ENCODE measurements around the gene TRMO. TPM values are rescaled to one million over a fixed set of nuclear protein-coding genes. Genes with fewer than 3 reads are reported as not detected.

The TRMO gene
- total RNA-seq, 2 donors from 2014 or later = 14.5 to 17.1 TPM

DNA sequence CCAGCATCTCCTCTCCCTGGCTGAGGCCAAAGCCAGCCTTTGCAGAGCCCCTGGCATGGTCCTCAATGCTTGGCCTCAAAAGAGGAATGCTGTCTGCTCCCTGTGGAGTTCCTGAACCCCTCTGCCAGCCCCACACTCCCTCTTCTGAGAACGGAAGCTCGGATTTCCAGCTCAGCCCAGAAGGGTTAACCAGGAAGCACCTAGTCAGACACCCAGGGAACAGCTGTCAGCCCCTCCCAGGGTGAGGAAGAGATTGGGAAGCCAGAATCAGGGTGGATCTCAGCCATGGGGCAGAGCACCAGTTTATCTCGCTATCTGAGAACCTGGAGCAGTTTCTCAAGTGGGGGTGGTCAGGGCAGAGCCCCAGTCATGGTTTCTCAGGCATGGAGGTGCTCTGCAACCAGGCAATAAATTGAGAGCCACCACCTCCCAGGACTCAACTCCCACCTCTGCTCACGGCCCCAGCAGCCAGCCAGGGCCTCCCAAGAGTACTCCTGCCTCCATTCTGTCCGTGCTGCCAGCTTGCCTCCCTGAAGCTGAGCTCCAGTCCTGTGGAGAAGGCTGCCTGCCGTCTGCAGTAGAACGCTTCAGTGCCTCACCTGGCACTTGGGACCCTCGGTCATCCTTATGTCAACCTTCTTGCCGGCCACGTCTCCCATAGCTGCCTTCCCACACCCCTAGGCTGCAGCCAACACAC, 61.7 kb downstream of the TRMO start:
- Histone ChIP-seq H3K9me3 (peaks cover 0 to 4% (median 0%) of the 10 kb centered on the region in 3 donors), H3K36me3 (replicated peaks in 1 of 2; ENCODE audit: insufficient read depth in 1 of 2, low read depth in 2 of 2) (no peaks in the 10 kb centered on the region), H3K4me3 (no peak overlapping the region), H3K4me1 (peaks cover 6% of the 10 kb centered on the region), H3K27ac (no peak overlapping the region), H3K27me3 (peaks cover 0 to 14% of the 10 kb centered on the region in 2 donors)
- ATAC-seq (no peak), DNase-seq (no peak)
- intact Hi-C loops (cut with DNase I) = no loop called here
- TF ChIP-seq, protein P1, sequence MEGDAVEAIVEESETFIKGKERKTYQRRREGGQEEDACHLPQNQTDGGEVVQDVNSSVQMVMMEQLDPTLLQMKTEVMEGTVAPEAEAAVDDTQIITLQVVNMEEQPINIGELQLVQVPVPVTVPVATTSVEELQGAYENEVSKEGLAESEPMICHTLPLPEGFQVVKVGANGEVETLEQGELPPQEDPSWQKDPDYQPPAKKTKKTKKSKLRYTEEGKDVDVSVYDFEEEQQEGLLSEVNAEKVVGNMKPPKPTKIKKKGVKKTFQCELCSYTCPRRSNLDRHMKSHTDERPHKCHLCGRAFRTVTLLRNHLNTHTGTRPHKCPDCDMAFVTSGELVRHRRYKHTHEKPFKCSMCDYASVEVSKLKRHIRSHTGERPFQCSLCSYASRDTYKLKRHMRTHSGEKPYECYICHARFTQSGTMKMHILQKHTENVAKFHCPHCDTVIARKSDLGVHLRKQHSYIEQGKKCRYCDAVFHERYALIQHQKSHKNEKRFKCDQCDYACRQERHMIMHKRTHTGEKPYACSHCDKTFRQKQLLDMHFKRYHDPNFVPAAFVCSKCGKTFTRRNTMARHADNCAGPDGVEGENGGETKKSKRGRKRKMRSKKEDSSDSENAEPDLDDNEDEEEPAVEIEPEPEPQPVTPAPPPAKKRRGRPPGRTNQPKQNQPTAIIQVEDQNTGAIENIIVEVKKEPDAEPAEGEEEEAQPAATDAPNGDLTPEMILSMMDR (IDR thresholded peaks at IDR 0.05) = no peak
- TF ChIP-seq POLR2A (IDR thresholded peaks at IDR 0.05) = no peak
- 64% methylated on average over 9 to 10 of the region's 10 CpGs for WGBS, 2 donors

- ATAC-seq (no peak), DNase-seq (no peak)
- intact Hi-C loops (cut with DNase I) = no loop called here
- WGBS, 2 donors = 63 to 80% methylated on average over 2 of the region's 2 CpGs
- Histone ChIP-seq H3K9me3 (no peaks in the 10 kb centered on the region), H3K4me3 (no peak overlapping the region), H3K27me3 (peaks cover 4 to 26% of the 10 kb centered on the region in 2 donors), H3K36me3 (replicated peaks in 1 of 2; ENCODE audit: insufficient read depth in 1 of 2, low read depth in 2 of 2) (no peaks in the 10 kb centered on the region), H3K27ac (no peak overlapping the region), H3K4me1 (peaks cover 6% of the 10 kb centered on the region)
- no peak for TF ChIP-seq POLR2A (IDR thresholded peaks at IDR 0.05)
- TF ChIP-seq, protein P1 (IDR thresholded peaks at IDR 0.05) = no peak
These were observed 63.0 kb downstream of the TRMO start for GRCh38 chr9:97859346-97859745.

DNA sequence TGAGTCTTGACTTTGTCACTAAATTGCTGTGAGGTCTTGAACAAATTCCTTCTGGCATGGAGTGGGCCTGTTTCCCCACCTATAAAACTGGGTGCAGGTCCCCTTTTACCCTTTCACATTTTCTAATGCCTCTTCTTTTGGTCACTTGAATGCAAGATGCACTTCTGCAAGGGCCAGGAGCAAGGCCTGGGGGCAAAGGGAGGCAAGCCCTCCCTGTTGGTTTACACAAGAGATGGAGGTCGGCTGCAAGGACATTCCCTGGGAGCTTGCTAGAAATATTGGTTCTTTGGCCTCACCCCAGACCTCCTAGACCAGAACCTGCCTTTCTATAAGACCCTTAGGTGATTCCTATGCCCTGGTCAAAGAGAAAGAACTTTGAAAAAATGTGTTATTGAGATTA, 63.5 kb downstream of the TRMO start:
- WGBS, 2 donors = 54 to 67% methylated on average over 1 of the region's 1 CpG
- no peak overlapping the region for H3K27ac ChIP-seq
- H3K27me3 ChIP-seq = peaks cover 4 to 26% of the 10 kb centered on the region in 2 donors

DNA sequence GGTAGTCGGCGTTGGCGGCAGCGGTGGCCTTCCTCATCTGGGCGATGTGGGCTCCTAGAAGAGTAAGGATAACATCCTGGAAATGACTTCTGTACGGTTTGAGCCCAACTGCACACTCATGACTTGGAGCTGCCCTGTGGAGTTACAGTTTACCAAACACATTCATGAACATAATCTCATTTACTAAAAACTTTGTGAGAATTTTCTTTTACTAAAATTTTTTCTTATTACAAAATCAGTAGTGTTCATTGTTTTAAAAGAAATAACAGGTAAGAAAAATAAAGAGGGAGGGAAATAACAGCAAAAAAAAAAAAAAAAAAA, 63.9 kb downstream of the TRMO start:
- TF ChIP-seq, protein P1 (IDR thresholded peaks at IDR 0.05) = no peak
- TF ChIP-seq POLR2A (IDR thresholded peaks at IDR 0.05) = no peak
- ATAC-seq = no peak
- Histone ChIP-seq H3K4me1 (peaks cover 14% of the 10 kb centered on the region), H3K36me3 (replicated peaks in 1 of 2; ENCODE audit: insufficient read depth in 1 of 2, low read depth in 2 of 2) (no peaks in the 10 kb centered on the region), H3K27me3 (peaks cover 4 to 28% of the 10 kb centered on the region in 2 donors), H3K4me3 (no peak overlapping the region), H3K9me3 (no peaks in the 10 kb centered on the region), H3K27ac (no peak overlapping the region)
- 19% methylated on average over 6 of the region's 6 CpGs for WGBS, 2 donors
- intact Hi-C loops (cut with DNase I) = no loop called here
- no peak for DNase-seq

More for the DNA sequence above, 63.5 kb downstream of the TRMO start:
- TF ChIP-seq, protein P1 (IDR thresholded peaks at IDR 0.05) = no peak
- no peak for TF ChIP-seq POLR2A (IDR thresholded peaks at IDR 0.05)
- DNase-seq (no peak), ATAC-seq (no peak)
- Histone ChIP-seq H3K36me3 (replicated peaks in 1 of 2; ENCODE audit: insufficient read depth in 1 of 2, low read depth in 2 of 2) (no peaks in the 10 kb centered on the region), H3K4me1 (peaks cover 9% of the 10 kb centered on the region), H3K9me3 (no peaks in the 10 kb centered on the region), H3K4me3 (no peak overlapping the region)
- intact Hi-C loops (cut with DNase I) = no loop called here

Measured in body of pancreas (tissue), 4 donors.